Measurements from ENCODE around the gene SUV39H1.
A peak's percentile ranks its signal among the peaks of the same experiment; 100 is the strongest.

The SUV39H1 gene

GRCh38 chrX:48715876-48716502, 19.5 kb downstream of the SUV39H1 start:
- no peak for DNase-seq

- no peak for DNase-seq
Measured at GRCh38 chrX:48719958-48720357, 23.4 kb downstream of the SUV39H1 start.

GRCh38 chrX:48720577-48721250, 24.2 kb downstream of the SUV39H1 start:
- DNase-seq, result no peak

- DNase-seq, result no peak
Measured at GRCh38 chrX:48721916-48722315, 25.4 kb downstream of the SUV39H1 start.

GRCh38 chrX:48726596-48726995, 30.1 kb downstream of the SUV39H1 start:
- DNase-seq, result no peak

- no peak for DNase-seq
Measured at GRCh38 chrX:48728653-48729052, 32.1 kb downstream of the SUV39H1 start.

GRCh38 chrX:48736303-48736702, 39.8 kb downstream of the SUV39H1 start:
- no peak for DNase-seq

- DNase-seq, result no peak
Measured at GRCh38 chrX:48736878-48737212, 40.3 kb downstream of the SUV39H1 start.

- peak; percentile 85 for DNase-seq
Measured at GRCh38 chrX:48737213-48737938, 40.8 kb downstream of the SUV39H1 start.

GRCh38 chrX:48737940-48738339, 41.4 kb downstream of the SUV39H1 start:
- DNase-seq, result no peak

- DNase-seq, result no peak
Measured at GRCh38 chrX:48741834-48742233, 45.3 kb downstream of the SUV39H1 start.

- no peak for DNase-seq
Measured at GRCh38 chrX:48745222-48745621, 48.7 kb downstream of the SUV39H1 start.

GRCh38 chrX:48747415-48748016, 51.0 kb downstream of the SUV39H1 start:
- DNase-seq, result no peak

- DNase-seq, result no peak
Measured at GRCh38 chrX:48749182-48749581, 52.6 kb downstream of the SUV39H1 start.

GRCh38 chrX:48751343-48751742, 54.8 kb downstream of the SUV39H1 start:
- DNase-seq, result no peak

- DNase-seq, result no peak
Measured at GRCh38 chrX:48752498-48752897, 56.0 kb downstream of the SUV39H1 start.

GRCh38 chrX:48753708-48754228, 57.2 kb downstream of the SUV39H1 start:
- DNase-seq, result no peak

GRCh38 chrX:48754238-48754637, 57.7 kb downstream of the SUV39H1 start:
- no peak for DNase-seq
